Measurements from ENCODE around the gene USP3. TPM values are rescaled to one million over a fixed set of nuclear protein-coding genes. Genes with fewer than 3 reads are reported as not detected.

The USP3 gene
- total and polyA plus RNA-seq, 7 donors = 20.4 to 66.5 (median 46.4) TPM

DNA sequence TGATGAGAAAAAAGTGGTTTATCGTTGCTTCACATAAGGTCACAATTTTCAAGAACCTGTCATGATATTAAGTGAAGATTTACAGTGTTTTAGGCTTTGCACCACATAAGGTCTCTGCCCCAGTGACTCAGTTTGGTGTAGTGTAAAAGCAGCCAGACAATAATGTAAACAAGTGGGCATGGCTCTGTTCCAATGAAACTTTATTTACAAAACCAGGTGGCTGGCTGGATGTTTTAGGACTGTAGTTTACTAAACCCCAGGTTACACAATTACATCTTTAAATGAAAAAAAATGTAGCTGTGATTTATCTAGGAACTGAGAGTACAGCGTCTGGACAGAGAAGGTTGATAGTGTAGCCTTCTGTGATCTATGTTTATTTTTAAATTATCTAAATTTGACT, 83.1 kb downstream of the USP3 start:
- intact Hi-C loops (cut with DNase I) = no loop called here
- Histone ChIP-seq H3K4me3 (no peak overlapping the region), H3K27me3 (no peaks in the 10 kb centered on the region), H3K27ac (peak overlapping the region in 3 of 4 donors; percentile 27 to 39 (median 27)), H3K36me3 (peaks cover 0 to 44% (median 13%) of the 10 kb centered on the region in 4 donors), H3K4me1 (peaks cover 0 to 21% (median 15%) of the 10 kb centered on the region in 4 donors), H3K9me3 (no peaks in the 10 kb centered on the region)
- no peak for DNase-seq
- 51 to 84% methylated on average over 2 of the region's 2 CpGs for WGBS, 2 donors
- TF ChIP-seq, protein P1, sequence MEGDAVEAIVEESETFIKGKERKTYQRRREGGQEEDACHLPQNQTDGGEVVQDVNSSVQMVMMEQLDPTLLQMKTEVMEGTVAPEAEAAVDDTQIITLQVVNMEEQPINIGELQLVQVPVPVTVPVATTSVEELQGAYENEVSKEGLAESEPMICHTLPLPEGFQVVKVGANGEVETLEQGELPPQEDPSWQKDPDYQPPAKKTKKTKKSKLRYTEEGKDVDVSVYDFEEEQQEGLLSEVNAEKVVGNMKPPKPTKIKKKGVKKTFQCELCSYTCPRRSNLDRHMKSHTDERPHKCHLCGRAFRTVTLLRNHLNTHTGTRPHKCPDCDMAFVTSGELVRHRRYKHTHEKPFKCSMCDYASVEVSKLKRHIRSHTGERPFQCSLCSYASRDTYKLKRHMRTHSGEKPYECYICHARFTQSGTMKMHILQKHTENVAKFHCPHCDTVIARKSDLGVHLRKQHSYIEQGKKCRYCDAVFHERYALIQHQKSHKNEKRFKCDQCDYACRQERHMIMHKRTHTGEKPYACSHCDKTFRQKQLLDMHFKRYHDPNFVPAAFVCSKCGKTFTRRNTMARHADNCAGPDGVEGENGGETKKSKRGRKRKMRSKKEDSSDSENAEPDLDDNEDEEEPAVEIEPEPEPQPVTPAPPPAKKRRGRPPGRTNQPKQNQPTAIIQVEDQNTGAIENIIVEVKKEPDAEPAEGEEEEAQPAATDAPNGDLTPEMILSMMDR (IDR thresholded peaks at IDR 0.05) = no peak
- TF ChIP-seq POLR2A (IDR thresholded peaks at IDR 0.05) (no peak), EP300 (IDR thresholded peaks at IDR 0.05) (no peak), POLR2AphosphoS5 (IDR thresholded peaks at IDR 0.05) (peak in 1 of 4 donors; percentile 9)

DNA sequence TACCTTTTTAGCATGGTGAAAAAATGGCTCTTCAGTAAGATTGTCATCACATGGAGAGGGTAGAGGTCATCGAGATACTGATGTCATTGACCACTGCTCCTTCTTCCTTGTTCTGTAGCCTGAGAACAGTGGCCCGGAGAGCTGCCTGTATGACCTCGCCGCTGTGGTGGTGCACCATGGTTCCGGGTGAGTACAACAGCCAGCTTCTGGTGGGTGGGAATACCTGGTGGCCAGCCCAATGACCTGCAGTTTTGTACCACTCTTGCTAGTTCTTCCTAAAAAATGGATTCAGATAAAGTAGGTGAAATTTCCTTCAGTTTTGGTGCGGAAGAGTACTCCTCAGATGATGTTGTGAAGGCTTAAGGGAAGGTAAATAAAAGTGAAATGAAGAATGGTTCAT, 84.4 kb downstream of the USP3 start:
- no peak overlapping the region for H3K4me3 ChIP-seq
- intact Hi-C loops (cut with DNase I) = no loop called here
- TF ChIP-seq EP300 (IDR thresholded peaks at IDR 0.05) (no peak), POLR2A (IDR thresholded peaks at IDR 0.05) (no peak), POLR2AphosphoS5 (IDR thresholded peaks at IDR 0.05) (no peak)
- TF ChIP-seq, protein P1 (IDR thresholded peaks at IDR 0.05) = no peak
- no peaks in the 10 kb centered on the region for H3K9me3 ChIP-seq
- no peak for DNase-seq
- H3K36me3 ChIP-seq = peaks cover 0 to 56% (median 13%) of the 10 kb centered on the region in 4 donors
- WGBS, 2 donors = 96 to 98% methylated on average over 6 of the region's 6 CpGs
- peak overlapping the region in 1 of 4 donors; percentile 39 for H3K27ac ChIP-seq
- H3K27me3 ChIP-seq = no peaks in the 10 kb centered on the region
- H3K4me1 ChIP-seq = peaks cover 0 to 21% (median 14%) of the 10 kb centered on the region in 4 donors

DNA sequence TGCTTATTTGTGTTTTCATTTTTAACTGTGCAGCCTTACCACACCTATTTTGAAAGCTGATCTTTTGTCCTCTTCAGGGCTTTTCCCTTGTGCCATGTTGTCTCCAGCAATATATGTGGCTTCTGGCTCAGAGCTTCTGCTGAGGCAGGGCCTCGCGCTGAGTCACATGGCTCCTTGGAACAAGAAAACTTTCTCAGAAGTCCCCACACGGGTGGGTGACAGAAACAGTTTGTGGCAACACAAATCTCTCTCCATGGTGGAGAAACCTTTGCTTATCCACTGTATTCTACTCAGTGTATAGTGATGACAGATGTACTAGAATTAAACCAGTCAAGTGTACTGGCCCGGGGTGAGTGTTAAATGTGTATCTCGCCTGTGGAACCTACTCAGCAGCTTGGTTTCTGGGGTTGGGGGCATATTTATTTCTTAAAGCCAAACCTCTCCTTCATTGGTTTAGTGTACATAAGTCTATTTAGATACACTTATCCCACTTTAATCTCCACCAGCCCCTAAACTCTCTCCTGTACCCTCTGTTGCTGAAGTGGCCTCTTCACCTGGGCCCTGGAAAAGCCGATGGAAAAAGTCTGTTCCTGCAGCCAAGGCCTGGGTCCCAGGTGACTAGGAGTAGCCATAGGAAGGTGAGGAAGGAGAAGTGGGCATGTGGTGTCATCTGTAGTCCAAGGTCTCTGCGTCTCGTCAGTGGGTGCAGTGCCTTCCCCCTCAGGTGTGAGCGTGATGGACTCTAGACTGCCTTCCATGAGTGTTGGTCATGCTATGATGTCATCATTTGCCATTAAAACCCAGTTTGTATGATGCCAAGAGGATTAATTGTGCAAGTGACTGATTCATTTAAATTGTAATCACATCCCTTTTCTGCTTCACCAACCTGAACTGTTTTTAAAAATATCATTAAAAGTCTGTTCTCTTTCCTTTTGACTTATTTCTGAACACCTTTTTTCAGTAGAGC, 89.6 kb downstream of the USP3 start:
- TF ChIP-seq POLR2AphosphoS5 (IDR thresholded peaks at IDR 0.05) (no peak), POLR2A (IDR thresholded peaks at IDR 0.05) (no peak), EP300 (IDR thresholded peaks at IDR 0.05) (no peak)
- TF ChIP-seq, protein P1 (IDR thresholded peaks at IDR 0.05) = no peak
- Histone ChIP-seq H3K9me3 (no peaks in the 10 kb centered on the region), H3K27me3 (no peaks in the 10 kb centered on the region), H3K4me1 (peaks cover 0 to 48% (median 29%) of the 10 kb centered on the region in 4 donors), H3K27ac (peak overlapping the region; percentile 87 to 95 (median 92)), H3K4me3 (no peak overlapping the region), H3K36me3 (peaks cover 0 to 50% (median 12%) of the 10 kb centered on the region in 4 donors)
- WGBS, 2 donors = 78 to 87% methylated on average over 9 of the region's 9 CpGs
- no peak for DNase-seq
- intact Hi-C loops (cut with DNase I) = loop anchor here (5.0 kb wide), 1 partner anchor 37 kb away; no protein-coding TSS in a partner anchor

DNA sequence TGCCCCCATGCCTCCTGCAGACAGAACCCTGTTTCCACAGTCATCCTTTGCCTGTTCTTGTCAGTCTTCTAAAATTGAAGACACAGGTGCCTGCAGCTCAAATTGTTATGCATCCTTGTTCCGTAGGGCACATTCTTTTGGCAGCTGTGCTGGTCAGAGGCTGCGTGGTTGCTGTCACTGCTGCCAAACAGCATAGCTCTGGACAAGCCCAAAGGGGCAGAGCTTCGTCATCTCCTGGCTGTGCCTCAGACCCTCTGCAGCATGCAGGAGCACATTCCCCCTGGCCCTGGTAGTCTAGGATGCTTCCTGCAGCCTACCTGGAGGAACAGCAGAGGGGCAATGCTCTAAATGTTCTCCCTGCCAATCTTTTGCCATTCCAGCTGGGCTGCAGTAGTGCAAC, 90.7 kb downstream of the USP3 start:
- Histone ChIP-seq H3K27me3 (no peaks in the 10 kb centered on the region), H3K4me1 (peaks cover 0 to 57% (median 31%) of the 10 kb centered on the region in 4 donors), H3K9me3 (no peaks in the 10 kb centered on the region), H3K4me3 (no peak overlapping the region), H3K36me3 (peaks cover 0 to 39% (median 8%) of the 10 kb centered on the region in 4 donors), H3K27ac (peak overlapping the region; percentile 87 to 95 (median 92))
- DNase-seq = peak; percentile 70
- TF ChIP-seq POLR2AphosphoS5 (IDR thresholded peaks at IDR 0.05) (peak in 2 of 4 donors; percentile 36 to 47), POLR2A (IDR thresholded peaks at IDR 0.05) (no peak), EP300 (IDR thresholded peaks at IDR 0.05) (no peak)
- 82 to 92% methylated on average over 3 of the region's 3 CpGs for WGBS, 2 donors
- intact Hi-C loops (cut with DNase I) = loop anchor here (5.0 kb wide), 2 partner anchors 128 to 318 kb away; partner anchors contain the start of gene APH1B

DNA sequence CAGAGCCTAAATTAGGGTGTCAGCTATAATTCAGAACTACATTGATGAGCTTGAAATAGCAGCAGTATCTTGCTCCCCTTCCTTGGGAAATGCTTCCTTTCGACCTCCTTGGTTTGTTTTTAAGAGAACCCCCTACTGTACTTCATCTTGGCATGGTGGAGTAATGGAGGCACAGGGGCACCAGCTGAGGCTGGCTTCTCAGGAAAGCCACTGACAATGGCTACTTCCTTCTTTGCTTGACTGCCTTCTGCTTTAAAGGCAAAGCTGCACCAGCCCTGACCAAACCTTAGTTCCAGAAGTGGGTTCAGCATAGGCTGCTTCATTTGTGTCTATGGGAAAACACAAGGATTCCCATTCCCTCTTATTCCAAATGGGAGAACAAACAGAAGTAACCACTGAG, 91.3 kb downstream of the USP3 start:
- H3K4me3 ChIP-seq = no peak overlapping the region
- no peaks in the 10 kb centered on the region for H3K27me3 ChIP-seq
- H3K9me3 ChIP-seq = no peaks in the 10 kb centered on the region
- DNase-seq = no peak
- H3K4me1 ChIP-seq = peaks cover 0 to 61% (median 34%) of the 10 kb centered on the region in 4 donors
- peak overlapping the region; percentile 87 to 95 (median 92) for H3K27ac ChIP-seq
- intact Hi-C loops (cut with DNase I) = loop anchor here (5.0 kb wide), 2 partner anchors 128 to 318 kb away; partner anchors contain the start of gene APH1B
- TF ChIP-seq, protein P1 (IDR thresholded peaks at IDR 0.05) = no peak
- TF ChIP-seq POLR2A (IDR thresholded peaks at IDR 0.05) = no peak
- TF ChIP-seq POLR2AphosphoS5 (IDR thresholded peaks at IDR 0.05) = no peak
- TF ChIP-seq EP300 (IDR thresholded peaks at IDR 0.05) = no peak
- H3K36me3 ChIP-seq = peaks cover 0 to 33% (median 8%) of the 10 kb centered on the region in 4 donors
- 65 to 89% methylated on average over 1 of the region's 1 CpG for WGBS, 2 donors
